K562 (cell line): Measurements from ENCODE around the gene CUL9. TPM values are rescaled to one million over a fixed set of nuclear protein-coding genes. Genes with fewer than 3 reads are reported as not detected.
A peak's percentile ranks its signal among the peaks of the same experiment; 100 is the strongest.

ENCODE experiments used
- ELF4 ChIP-seq: fragments of 450-650 bp; formaldehyde crosslinking; IDR thresholded peaks from 2 replicates; pipeline ENCODE4 v1.4.0; 2022; ENCODE audit warnings: missing genetic modification characterization
- ESRRB ChIP-seq: fragments of 250-450 bp; sonication (Bioruptor Pico); IDR thresholded peaks from 2 replicates; pipeline ENCODE4 v1.5.0; 2020; ENCODE audit warnings: mild to moderate bottlenecking, moderate library complexity, borderline replicate concordance
- ETV1 ChIP-seq: fragments of 450-650 bp; conservative IDR thresholded peaks from 2 replicates; pipeline ENCODE4 v1.6.1; 2016; ENCODE audit warnings: missing genetic modification characterization, control low read depth, low read depth, missing compliant biosample characterization
- HDAC1 ChIP-seq, 2 experiments: fragments of 450-650 bp; IDR thresholded peaks; 2 replicates each; pipeline ENCODE4 v1.6.1; 2016 to 2017; ENCODE audit warnings: inconsistent platforms in 1 of 2, mild to moderate bottlenecking in 1 of 2, moderate library complexity in 1 of 2
- HSF4 ChIP-seq: fragments of 250-450 bp; sonication (Bioruptor Pico); IDR thresholded peaks from 2 replicates; pipeline ENCODE4 v2.1.2; 2022; ENCODE audit warnings: mild to moderate bottlenecking, moderate library complexity, borderline replicate concordance
- JUN ChIP-seq, 2 experiments: sonication (generic) in 1 of 2; formaldehyde crosslinking in 1 of 2; IDR thresholded peaks; 2 replicates each; pipeline versions ENCODE4 v1.6.1 to v1.8.0; 2012 to 2022; ENCODE audit warnings: borderline replicate concordance in 2 of 2, mild to moderate bottlenecking in 2 of 2, improper control_type of control experiment in 1 of 2, low read depth in 1 of 2, low read length in 1 of 2, missing genetic modification reagents in 1 of 2
- MBD2 ChIP-seq: sonication (generic); IDR thresholded peaks from 2 replicates; pipeline ENCODE4 v1.6.1; 2016; ENCODE audit warnings: low read depth, borderline replicate concordance
- MCM5 ChIP-seq: fragments of 450-650 bp; IDR thresholded peaks from 2 replicates; pipeline ENCODE4 v1.6.1; 2016; ENCODE audit warnings: low read depth
- NFIC ChIP-seq: fragments of 450-650 bp; IDR thresholded peaks from 2 replicates; pipeline ENCODE4 v1.6.1; 2017; ENCODE audit warnings: mild to moderate bottlenecking, inconsistent platforms
- PHF20 ChIP-seq: fragments of 450-650 bp; IDR thresholded peaks from 2 replicates; pipeline ENCODE4 v1.6.1; 2018; ENCODE audit not compliant: partially characterized antibody
- RB1 ChIP-seq: fragments of 450-650 bp; IDR thresholded peaks from 2 replicates; pipeline ENCODE4 v1.6.1; 2017; ENCODE audit warnings: low read depth, mild to moderate bottlenecking
- SRSF3 ChIP-seq: fragments of 200-400 bp; formaldehyde crosslinking; IDR thresholded peaks from 2 replicates; pipeline ENCODE4 v1.6.1; 2016; ENCODE audit warnings: mild to moderate bottlenecking, low read length, moderate library complexity; ENCODE audit not compliant: insufficient read depth
- SRSF9 ChIP-seq: fragments of 200-400 bp; formaldehyde crosslinking; IDR thresholded peaks from 2 replicates; pipeline ENCODE4 v1.6.1; 2017; ENCODE audit warnings: low read depth, low read length, borderline replicate concordance
- TSC22D4 ChIP-seq: fragments of 450-650 bp; IDR thresholded peaks from 2 replicates; pipeline ENCODE4 v1.6.1; 2016; ENCODE audit warnings: missing genetic modification characterization, missing biosample characterization, control low read depth
- ZNF124 ChIP-seq: sonication (generic); formaldehyde crosslinking; IDR thresholded peaks from 2 replicates; pipeline ENCODE4 v1.8.1; 2022; ENCODE audit warnings: missing genetic modification reagents
- ZNF311 ChIP-seq: fragments of 250-450 bp; sonication (Bioruptor Pico); IDR thresholded peaks from 2 replicates; pipeline ENCODE4 v1.4.0; 2020; ENCODE audit warnings: mild to moderate bottlenecking, moderate library complexity
- ZNF324 ChIP-seq: fragments of 250-450 bp; sonication (Bioruptor Pico); IDR thresholded peaks from 2 replicates; pipeline ENCODE4 v1.4.0; 2020; ENCODE audit warnings: mild to moderate bottlenecking
- ZNF589 ChIP-seq: fragments of 200-800 bp; sonication (Bioruptor generic); IDR thresholded peaks from 2 replicates; pipeline ENCODE4 v1.6.1; 2016; ENCODE audit warnings: low read depth, missing genetic modification characterization, missing compliant biosample characterization
- ZNF696 ChIP-seq: fragments of 250-450 bp; sonication (Bioruptor Pico); conservative IDR thresholded peaks from 2 replicates; pipeline ENCODE4 v1.4.0; 2020; ENCODE audit warnings: mild to moderate bottlenecking, moderate library complexity
- ZNF707 ChIP-seq: fragments of 250-450 bp; sonication (Bioruptor Pico); conservative IDR thresholded peaks from 2 replicates; pipeline ENCODE4 v1.8.0; 2022; ENCODE audit warnings: inconsistent platforms, mild to moderate bottlenecking, moderate library complexity
- polyA plus RNA-seq, 8 experiments: library from polyadenylated mRNA; depleted of rRNA in 4 of 8; stranded (reverse) in 5 of 8; unstranded in 3 of 8; fragments of >200 nt; fragmentation: Nextera tagmentation in 2 of 8; fragmentation: Illumina TruSeq in 1 of 8; extraction: Ambion mirVana in 2 of 8; extraction: Trizol in 1 of 8; gene quantifications; 2 replicates each; pipeline versions ENCODE4 v1.2.1 to v1.2.3, GENCODE V29; 2011 to 2014; ENCODE audit warnings: inconsistent platforms in 1 of 8, missing spikeins in 1 of 8
- total RNA-seq, 7 experiments: library from RNA; depleted of rRNA in 6 of 7; stranded (reverse); fragments of >200 nt in 6 of 7; fragmentation: Illumina TruSeq in 2 of 7; extraction: Trizol in 2 of 7; gene quantifications; 2 replicates each; pipeline versions ENCODE4 v1.2.1 to v1.2.3, GENCODE V29; 2011 to 2021; ENCODE audit warnings: low replicate concordance in 1 of 7
- TF ChIP-seq, protein P1 (sequence below): fragments of 250-450 bp; sonication (Bioruptor Pico); IDR thresholded peaks from 2 replicates; pipeline ENCODE4 v1.5.0; 2021; ENCODE audit warnings: mild to moderate bottlenecking, moderate library complexity
- TF ChIP-seq, protein P2 (sequence below): sonication (generic); formaldehyde crosslinking; IDR thresholded peaks from 2 replicates; pipeline ENCODE4 v1.8.0; 2023; ENCODE audit warnings: mild to moderate bottlenecking, missing genetic modification reagents
- TF ChIP-seq, protein P3 (sequence below): fragments of 250-450 bp; sonication (Bioruptor Pico); IDR thresholded peaks from 2 replicates; pipeline ENCODE4 v1.8.0; 2021; ENCODE audit warnings: borderline replicate concordance, mild to moderate bottlenecking, moderate library complexity; ENCODE audit not compliant: poor library complexity, severe bottlenecking

The CUL9 gene
- total and polyA plus RNA-seq, 9 of the 15 experiments (the other 6 are each of a cell fraction or from before 2014, with no cell fraction given): 0.50 to 20.7 (median 6.6) TPM

DNA sequence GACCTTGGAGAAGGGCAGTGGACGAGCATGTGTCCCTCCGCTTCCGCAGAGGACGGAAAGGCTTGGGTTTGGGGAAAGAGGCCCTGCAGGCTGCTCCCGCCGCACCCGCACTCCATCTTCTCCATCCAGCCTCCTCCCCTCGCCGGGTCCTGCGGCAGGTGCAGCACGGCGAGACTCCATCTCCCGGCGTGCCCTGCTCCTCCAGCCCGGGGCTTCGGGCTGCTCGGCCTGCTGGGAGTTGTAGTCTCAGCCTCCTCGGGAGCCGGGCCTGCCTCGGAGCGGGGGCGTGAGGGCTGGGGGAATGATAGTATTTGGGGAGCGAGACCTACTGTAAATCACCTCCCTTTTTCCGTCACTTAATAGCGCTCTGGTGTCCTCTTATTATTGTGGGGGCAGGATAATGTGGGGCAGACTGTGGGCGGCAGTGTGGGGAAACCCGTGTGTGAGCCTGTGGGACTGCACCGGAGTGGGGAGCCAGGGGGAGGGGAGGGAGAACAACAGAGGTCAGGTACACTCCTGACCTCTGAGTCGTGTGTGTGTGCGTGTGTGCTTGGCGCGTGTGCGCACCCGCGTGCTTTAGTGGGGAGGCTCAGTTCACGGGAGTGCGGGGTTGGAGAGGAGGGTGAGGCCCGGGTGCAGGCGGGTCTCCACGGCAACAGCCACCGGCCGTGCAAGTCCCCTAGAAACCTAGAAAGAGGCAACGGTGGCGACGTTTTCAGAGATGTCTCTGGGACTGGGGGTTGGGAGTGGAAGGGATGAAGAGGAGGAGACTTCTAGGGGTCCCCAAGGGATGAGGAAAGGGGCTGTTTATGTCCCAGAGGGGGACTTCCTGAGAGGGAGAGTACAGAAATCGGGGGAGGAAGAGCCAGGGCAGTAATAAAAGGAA, 65.4 kb downstream of the CUL9 start (continued):
- TF ChIP-seq MBD2 (peak; percentile 92), NFIC (no peak), HSF4 (CRISPR knock-in tag) (no peak), ZNF124 (CRISPR knock-in tag) (no peak), ZNF311 (CRISPR knock-in tag) (no peak), ESRRB (CRISPR knock-in tag) (no peak), ZNF707 (CRISPR knock-in tag) (no peak), SRSF3 (no peak), ELF4 (CRISPR knock-in tag) (no peak), ZNF696 (CRISPR knock-in tag) (no peak), SRSF9 (no peak), TSC22D4 (tag) (no peak), ZNF589 (no peak), ZNF324 (CRISPR knock-in tag) (no peak), RB1 (peak; percentile 79), ETV1 (tag) (no peak), PHF20 (no peak), MCM5 (no peak), HDAC1 (IDR thresholded peaks at IDR 0.05) (peak in 1 of 2 experiments; percentile 14; a peak in 1 of 4 replicates), JUN (IDR thresholded peaks at IDR 0.05; ENCODE audit: borderline replicate concordance, low read depth, low read length) (0 out of 2 replicates have a peak, but pooled peaks have one; percentile 21), JUN (CRISPR knock-in tag; IDR thresholded peaks at IDR 0.05; ENCODE audit: borderline replicate concordance) (no peak)
- TF ChIP-seq, protein P1, sequence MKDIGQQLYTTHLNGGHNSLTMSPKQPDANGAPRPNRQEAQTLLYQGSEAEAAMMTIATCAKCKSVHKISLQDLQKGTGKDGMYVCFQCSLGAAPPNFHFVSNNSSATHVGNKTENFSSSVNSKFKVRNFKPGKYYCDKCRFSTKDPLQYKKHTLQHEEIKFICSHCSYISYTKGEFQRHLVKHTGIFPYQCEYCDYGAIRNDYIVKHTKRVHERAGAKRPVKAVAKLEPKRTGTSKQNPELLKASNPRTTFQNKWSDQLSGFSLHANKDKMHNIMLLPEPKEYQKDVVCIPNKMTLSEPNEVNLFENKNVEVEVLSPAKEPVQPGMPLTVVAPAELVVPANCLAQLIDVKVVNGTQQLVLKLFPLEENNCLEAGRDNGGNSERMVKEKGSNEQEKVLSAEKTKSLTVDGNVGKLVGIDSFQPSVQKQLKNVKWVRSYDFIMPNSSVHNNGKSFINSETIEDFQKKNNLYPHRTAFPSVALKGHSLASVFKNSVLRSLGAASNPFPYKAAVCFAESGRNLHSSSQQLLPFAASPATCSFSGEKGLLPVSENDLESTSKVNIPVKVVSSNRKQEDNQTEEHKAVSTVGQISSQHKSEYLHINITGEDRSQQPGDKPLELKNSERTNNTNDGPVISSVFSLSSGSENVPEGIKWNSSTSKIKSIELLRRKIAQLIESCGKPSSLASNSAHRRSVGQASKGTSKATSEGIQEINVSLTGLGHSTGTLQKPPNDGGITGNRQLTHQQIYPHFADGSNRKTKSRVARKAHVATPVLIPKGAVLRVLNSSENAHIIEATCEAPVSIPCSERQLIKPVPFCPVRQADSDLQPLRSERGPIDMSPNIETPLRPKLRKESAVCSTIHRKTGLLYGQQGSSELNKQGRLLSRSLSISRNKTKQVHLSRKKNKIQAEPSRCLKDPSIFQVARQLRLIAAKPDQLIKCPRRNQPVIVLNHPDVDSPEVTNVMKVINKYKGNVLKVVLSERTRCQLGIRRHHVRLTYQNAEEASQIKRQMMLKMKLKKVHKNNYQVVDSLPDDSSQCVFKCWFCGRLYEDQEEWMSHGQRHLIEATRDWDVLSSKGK (CRISPR knock-in tag): no peak
- TF ChIP-seq, protein P2, sequence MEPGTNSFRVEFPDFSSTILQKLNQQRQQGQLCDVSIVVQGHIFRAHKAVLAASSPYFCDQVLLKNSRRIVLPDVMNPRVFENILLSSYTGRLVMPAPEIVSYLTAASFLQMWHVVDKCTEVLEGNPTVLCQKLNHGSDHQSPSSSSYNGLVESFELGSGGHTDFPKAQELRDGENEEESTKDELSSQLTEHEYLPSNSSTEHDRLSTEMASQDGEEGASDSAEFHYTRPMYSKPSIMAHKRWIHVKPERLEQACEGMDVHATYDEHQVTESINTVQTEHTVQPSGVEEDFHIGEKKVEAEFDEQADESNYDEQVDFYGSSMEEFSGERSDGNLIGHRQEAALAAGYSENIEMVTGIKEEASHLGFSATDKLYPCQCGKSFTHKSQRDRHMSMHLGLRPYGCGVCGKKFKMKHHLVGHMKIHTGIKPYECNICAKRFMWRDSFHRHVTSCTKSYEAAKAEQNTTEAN (CRISPR knock-in tag): no peak
- TF ChIP-seq, protein P3, sequence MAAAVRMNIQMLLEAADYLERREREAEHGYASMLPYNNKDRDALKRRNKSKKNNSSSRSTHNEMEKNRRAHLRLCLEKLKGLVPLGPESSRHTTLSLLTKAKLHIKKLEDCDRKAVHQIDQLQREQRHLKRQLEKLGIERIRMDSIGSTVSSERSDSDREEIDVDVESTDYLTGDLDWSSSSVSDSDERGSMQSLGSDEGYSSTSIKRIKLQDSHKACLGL (CRISPR knock-in tag): no peak
